NOMO-1 treated with dmso at 0.1 percent for 144 hours (cell line): ENCODE data around the gene SMIM10.
"Not testable (repeated sequence)": the region's sequence is repeated elsewhere in the genome, so short reads cannot be mapped to it uniquely, and the experiment has no call there.

Experiments
- DNase-seq: peaks from one replicate; lab custom pipeline; 2025; ENCODE audit not compliant: unreplicated experiment; lab: John Stamatoyannopoulos, UW

SMIM10 gene

DNA sequence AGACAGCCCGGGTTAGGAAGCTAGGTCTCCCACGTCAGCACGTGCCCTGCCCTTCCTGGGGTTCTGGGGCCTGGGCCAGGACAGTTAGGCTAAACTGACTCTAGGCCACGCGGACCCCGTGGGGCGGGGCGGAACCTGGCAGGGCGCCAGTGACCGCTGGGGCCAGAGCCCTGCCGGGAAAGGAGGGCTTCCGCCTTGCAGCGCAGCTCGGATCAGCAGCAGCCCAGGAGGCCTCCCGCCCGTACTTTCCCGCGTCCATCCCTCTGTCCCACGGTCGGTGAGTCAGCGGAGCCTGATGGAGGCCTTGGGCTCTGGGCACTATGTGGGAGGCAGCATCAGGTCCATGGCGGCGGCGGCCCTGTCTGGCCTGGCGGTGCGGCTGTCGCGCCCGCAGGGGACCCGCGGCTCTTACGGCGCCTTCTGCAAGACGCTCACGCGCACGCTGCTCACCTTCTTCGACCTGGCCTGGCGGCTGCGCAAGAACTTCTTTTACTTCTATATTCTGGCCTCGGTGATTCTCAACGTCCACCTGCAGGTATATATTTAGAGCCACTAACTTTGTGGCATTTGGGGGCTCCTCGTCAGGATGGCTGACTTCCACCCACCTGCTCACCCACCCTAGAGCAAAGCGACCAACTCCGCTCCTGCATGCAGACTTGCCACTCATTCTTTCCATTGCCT lies at the start of gene SMIM10:
Gene SMIM10 (plus strand): TSS at position 191 of the 681 bp plus-strand sequence. CDS start 105 bp downstream, at position 296.
- peak; percentile 8 for DNase-seq

DNA sequence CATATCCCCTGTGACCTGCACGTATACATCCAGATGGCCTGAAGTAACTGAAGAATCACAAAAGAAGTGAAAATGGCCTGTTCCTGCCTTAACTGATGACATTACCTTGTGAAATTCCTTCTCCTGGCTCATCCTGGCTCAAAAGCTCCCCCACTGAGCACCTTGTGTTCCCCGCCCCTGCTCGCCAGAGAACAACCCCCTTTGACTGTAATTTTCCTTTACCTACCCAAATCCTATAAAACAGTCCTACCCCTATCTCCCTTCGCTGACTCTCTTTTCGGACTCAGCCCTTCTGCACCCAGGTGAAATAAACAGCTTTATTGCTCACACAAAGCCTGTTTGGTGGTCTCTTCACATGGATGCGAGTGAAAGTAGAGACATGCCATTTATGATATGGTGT lies 44.4 kb upstream of the SMIM10 start:
- DNase-seq: not testable (repeated sequence)

DNA sequence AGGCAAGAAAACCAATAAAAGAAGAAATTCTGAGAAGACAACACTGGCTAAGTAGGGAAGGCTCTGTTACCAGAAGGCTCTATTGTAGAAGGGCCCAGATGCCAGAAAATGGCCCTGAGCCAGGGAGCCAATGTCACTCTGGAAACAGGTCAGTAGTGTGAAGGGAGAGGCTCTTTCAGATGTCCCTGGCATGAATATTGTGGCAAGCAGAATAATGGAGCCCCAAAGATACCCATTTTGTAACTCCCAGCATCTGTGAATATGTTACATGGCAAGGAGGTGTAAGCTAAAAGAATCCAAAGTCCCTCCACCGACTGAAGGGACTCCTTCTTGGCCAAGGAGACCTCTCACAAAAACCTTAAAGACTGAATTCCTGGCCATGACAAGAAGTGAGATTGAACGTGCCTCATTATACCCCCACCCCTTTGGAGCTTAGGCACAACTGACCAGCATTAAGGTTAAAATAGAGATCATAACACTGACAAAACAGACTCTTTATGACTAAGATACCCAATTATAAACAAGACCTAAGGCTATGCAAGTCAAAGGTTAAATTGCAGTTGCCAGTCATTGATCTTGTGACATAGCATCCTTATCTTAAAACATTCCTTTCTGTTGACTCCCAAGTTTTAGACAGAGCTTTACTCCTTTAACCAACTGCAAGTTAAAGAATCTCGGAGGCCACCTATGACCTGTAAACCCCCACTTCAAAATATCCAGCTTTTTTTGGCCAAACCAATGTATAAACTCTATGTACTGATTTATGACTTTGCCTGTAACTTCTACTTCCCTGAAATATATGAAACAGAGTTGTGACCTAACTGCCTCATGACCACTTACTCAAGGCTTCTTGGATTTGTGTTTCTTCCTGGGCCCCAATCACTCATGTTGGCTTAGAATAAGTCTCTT lies 42.2 kb upstream of the SMIM10 start:
- no peak for DNase-seq

DNA sequence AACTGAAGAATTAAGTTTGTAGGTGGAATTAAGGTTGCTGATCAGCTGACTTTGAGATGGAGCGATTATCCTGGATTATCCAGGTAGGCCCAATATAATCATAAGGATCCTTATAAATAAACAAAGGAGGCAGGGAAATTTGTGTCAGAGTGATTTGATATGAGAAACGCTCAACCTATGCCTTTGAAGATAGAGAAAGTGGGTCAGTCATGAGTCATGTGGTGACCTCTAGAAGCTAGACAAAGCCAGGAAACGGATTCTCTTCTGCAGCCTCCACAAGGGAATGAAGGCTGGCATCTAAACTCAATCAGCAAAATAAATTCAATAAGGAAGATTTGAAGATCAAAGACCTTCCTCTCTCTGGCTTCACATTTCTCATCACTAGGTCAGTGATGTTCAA lies 41.5 kb upstream of the SMIM10 start:
- DNase-seq: no peak

DNA sequence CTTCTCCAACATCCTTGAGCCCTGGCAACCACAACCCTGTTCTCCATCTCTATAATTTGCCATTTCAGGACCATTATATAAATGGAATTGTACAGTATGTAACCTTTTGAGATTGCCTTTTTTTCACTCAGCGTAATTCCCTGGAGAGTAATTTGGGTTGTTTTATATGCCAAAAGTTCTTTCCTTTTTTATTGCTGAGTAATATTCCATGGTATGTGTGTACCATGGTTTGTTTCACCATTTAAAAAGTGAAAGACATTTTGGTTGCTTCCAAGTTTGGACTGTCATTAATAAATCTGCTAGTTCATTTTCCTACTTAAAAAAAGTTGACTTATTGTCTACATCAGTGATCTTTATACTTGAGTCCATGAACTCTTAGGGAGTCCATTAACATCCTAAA lies 33.0 kb upstream of the SMIM10 start:
- DNase-seq: no peak

DNA sequence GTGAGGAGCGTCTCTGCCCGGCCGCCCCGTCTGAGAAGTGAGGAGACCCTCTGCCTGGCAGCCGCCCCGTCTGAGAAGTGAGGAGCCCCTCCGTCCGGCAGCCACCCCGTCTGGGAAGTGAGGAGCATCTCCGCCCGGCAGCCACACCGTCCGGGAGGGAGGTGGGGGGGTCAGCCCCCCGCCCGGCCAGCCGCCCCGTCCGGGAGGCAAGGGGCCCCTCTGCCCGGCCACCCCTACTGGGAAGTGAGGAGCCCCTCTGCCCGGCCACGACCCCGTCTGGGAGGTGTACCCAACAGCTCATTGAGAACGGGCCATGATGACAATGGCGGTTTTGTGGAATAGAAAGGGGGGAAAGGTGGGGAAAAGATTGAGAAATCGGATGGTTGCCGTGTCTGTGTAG lies 30.4 kb upstream of the SMIM10 start:
- DNase-seq: not testable (repeated sequence)

DNA sequence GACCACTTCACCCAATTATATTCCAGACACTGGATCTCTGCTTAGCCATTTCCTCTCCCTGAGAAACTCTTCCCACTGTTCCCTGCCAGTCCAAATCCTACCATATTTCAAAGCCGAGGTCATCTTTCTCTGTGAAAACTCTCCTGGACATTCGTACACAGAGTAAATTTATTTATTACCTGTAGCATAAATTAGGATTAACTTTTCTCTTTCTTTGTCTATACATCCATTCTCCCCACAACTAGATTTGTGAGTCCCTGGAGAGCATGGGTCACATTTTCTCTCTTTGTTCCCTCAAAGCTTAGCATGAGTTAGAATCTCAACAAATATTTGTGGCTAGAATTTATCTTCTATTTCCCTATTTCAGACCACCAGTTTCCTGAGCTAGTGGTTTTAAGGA lies 27.8 kb upstream of the SMIM10 start:
- no peak for DNase-seq

DNA sequence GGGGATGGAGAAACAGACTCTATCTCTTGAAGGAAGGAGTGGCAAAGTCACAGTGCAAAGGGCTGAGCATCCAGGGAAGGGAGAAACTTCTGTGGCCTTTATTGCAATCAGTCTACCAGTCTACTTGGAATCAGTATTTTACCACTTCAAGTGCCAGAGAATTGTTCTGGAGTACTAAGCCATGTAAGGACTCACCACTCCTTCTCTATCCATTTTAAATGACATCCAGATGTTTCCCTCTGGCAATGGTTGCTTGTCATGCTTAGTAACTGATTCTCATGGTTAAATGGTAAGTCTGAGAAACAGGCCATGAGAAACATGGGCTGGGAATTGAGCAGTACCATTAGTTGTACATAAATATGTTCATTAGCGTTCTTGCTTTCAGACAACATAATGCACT lies 21.1 kb upstream of the SMIM10 start:
- DNase-seq: no peak

DNA sequence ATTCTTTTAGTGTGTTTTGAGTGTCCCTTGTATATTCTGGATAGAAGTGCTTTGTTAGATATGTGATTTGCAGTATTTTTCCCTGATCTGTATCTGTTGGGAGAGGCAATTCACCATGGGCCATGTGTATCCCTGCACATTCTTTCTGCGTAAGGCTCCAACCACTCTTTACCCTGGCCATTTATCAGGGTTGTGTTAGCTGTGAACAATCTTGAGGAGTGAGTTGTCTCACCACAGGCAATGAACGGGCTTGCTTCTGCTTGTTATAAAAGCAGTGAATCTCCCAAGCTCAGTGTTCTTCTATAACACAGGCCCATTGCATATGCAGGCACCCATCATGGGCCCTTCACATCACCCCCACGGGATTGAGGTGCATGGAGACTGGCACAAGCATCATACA lies 18.9 kb upstream of the SMIM10 start:
- DNase-seq: no peak

DNA sequence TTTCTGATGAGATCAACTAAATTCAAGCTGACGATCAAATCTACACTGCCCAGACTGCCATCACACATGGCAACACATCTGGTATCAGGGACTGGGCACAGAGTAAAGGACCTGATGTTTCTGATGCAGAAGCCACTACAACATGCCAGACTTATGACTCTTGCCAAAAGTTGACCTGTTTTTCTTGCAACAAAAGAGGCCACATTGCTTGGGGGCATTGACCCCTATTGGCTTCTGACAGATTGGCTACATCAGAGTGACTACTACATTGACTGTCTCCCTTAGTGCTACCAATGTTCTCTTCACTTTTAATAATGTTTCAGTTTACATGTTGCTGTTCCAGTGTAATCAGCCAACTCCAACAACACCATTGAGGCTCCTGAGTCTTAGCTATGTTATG lies 15.3 kb upstream of the SMIM10 start:
- DNase-seq: no peak

DNA sequence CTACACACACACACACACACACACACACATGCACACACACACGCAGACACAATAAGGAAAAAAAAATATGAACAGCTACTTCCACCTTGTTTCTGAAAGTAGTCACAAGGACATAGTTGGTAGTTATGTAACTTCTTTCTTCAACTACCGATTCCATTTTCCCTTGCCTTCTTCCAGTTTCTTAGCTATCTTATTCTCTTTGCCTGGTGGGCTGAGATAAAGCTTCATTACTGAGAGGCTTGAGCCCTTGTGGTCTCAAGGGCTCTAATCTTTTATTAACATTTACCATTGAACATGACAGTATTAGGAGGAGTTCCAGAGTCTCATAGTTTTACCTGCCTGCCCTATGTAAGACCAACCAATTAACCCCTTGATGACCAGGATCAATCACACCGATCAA lies 8.9 kb upstream of the SMIM10 start:
- no peak for DNase-seq

DNA sequence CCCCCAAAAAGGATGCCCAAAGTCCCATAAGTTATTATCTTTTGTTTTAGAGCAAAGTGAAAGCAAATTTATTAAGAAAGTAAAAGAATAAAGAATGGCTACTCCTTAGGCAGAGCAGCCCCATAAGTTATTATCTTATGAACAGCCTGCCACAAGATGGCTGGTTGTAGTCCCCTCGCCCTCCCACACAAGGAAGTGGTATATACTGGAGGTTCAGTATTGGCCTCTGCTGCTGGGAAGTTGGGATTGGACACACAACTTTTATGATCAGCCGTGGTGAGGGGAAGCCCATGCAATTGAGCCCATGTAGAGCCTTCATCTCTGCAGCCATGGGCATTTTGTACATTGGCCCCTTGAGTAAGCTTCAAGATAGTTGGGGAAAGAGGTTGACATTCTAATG lies 8.0 kb upstream of the SMIM10 start:
- DNase-seq: no peak

DNA sequence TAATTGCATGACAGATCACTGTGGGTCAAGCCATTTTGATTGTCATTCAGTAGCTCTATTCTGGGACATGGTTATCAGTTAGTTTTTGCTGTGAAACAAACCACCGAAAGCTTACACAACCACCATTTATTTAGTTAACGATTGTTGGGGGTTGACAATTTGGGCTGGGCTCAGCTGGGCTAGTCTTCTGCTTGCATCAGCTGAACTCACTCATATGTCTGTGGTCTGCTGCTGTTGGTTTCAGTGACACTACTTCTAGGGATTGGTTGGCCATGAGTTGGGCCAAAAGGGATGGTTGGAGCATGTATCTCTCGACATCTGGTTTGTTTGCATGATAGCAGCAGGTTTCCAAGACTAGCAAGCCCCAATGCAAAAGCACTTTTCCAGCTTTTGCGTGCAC lies 5.3 kb upstream of the SMIM10 start:
- DNase-seq: no peak

DNA sequence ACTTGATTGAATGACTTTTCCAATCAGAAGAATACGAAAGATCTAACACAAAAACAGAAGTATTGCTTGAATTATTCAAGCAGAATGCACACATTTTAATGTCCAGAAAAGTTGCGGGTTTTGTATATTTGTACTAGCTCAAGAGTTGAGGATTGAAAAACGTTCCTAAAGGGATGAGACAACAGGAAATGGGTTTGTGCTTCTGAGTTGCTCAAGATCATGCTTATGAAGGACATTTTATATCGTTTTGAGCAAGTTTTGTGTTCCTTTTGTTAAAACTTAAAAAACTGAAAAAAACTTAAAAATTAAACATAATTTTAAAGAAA lies 353 bp upstream of the SMIM10 start:
- DNase-seq: no peak

DNA sequence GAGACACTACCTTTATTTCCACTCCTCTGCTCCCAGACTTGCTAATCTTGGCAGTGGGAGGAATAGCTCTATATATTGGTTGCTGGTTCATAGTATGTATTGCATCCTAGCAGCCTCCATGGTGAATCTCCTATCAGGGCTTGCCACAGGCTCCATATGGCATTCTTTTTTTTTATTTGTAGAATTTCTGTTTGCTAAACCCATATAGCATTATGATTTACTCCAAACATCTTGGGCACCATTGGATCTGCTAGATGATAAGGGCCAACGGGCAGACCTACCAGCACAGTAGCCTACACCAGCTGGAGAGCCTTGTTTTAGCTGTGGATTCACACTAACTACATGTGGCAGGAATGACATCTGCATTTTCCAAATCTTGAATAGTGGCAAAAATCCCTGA lies 6.9 kb downstream of the SMIM10 start:
- DNase-seq: no peak

DNA sequence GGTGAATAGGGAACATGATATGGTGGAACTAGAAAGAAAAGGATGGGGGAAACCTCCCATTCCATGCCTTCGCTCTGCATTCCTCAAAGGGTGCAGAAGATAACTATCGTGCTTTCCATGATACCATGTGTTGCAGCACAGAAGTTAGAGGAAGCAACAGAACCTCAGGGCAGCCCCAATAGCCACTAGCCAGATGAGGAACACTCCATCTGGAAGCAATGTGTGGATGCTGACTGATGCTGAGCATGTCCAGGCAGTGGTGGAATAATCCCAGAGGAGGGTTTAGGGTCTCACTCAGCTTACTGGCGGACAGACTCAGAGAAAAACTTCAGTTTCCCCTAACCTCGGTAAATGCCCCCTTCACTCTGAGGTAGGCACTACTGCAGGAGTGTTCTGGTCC lies 7.5 kb downstream of the SMIM10 start:
- DNase-seq: no peak

DNA sequence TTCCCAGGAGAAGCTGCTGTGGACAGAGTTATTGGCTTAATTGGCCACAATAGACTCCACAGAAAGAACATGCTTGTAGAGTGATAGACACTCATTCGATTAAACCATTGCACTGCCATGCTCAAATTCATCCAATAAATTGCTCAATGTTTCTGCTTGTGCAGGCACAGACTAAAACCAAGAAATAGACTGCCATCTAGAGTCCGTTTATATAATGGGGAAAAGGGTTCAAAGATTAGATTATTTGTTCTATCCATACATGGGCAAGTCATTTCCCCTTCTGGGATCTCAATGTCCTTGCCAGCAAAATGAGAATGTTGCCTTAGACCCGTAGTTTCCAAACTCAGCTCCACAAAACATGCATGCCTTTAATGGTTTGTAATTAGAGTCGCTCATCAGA lies 8.7 kb downstream of the SMIM10 start:
- DNase-seq: peak; percentile 27

DNA sequence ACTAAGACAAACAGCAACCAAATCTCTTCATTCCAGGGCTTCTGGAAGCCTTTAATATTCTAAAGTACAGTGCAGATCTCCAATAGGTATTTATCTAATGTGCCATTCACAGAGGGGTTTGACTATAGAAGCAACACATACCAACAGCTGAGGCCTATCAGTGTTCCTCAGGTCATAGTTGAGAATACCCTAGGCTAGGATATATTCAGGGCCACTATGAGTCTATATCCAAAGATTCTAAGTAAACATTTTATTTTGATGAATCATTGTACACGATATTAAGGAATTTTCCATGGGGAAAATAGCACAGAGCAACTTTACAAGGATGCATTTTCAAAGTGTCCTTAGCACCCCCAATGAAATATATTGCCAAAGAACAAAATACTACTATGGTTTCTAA lies 9.7 kb downstream of the SMIM10 start:
- no peak for DNase-seq

DNA sequence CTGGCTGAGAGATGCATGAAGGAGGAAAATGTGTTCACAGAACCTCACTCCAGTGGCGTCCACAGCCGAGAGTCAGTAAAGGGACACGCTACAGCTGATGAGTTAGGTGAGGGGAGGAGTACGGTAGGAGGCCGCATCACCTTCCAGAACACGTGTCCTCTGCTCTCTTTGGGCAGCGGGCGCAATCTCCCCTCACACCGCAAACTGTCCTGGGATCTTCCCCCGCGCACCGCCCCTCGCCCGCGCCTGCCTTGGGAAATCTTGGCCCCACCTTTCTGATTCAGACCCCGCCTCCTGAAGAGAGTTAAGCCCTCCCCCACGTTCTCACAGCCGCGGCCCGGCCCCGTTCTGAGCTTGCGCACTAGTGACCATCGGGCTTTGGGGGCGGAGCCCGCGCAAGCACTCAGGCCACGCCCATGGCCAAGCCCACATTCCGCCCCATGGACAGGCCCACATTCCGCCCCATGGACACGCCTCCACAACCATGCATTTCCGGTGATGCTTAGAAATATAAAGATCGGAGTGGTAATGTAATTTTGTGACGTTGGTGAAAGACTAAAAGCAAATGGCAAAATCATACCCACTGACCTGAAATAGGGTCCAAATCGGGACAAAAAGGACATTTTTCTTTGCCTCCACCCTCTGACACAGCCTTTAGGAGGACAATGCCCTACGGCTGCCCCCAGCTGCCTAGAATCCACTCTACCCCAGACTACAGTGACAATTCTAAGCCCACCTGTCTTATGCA lies 13.3 kb downstream of the SMIM10 start:
- DNase-seq: peak; percentile 59

DNA sequence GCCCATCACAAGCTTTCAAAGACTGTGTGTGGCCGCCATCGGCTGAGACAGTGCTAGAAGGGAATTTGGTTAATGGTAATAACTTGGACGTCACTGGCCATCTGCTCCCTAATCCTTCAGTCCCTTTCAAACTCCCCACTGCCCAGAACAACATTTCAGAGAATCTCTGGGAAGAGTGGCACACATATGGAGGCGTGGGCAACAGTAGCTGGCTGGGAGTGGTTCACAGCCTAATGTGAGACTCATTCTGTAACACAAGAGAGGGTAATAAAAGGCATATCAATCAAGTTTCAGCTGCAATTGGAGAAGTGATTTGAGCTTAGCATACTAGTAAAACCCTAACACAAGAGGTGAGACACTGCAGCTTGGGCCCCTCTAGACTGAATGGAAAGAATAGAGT lies 15.4 kb downstream of the SMIM10 start:
- DNase-seq: no peak

DNA sequence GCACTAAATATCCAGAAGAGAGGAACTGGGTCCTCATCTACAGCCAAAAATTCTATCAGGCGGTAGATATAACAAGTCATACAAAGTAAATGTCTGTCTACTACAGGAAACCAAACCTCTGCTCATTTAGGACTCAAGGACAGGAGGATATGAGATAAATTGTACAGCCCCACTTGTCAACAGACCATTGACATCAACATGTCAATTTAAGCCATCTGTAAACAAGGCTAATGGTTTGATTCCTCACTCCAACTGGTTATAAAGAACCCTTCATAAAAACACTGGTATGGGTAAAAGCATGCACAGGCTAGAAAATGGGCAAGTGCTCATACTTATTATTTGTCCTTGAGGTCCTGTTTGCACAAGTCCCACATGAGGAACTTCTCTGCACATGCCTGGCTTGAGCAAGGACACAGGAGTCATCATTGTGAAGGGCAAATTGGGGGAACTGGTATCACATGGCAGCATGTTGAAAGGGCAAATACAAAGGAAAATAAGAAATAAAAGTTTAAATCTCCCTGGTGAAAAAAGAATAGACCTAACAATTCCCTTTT lies 18.3 kb downstream of the SMIM10 start:
- no peak for DNase-seq

DNA sequence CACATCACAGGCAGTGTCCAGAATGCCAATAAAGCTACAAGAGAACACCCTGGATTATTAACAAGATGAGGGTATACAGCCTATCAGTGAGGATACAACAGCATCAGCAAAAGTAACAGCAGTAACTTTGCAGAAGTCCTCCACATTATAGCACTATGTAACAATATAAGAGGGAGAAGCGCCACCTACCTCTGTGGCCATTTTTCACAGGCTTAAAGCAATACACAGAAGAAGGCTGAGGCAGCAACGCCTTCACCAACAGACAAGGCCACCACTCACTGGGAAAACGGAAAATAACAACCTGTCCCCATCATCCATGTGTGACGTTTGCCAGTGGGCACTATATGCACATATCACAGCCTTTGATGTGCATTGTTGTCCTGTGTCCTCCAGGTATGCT lies 19.0 kb downstream of the SMIM10 start:
- DNase-seq: no peak
